Stimulated activated CD8-positive, alpha-beta memory T cell treated with anti-CD3 and anti-CD28 coated beads, Interleukin-15, amount 100 ng/mL, for 4 hours (primary cell): ENCODE results near the gene MED12L.
"Not testable (repeated sequence)": the region's sequence is repeated elsewhere in the genome, so short reads cannot be mapped to it uniquely, and the experiment has no call there.

Source experiments
- DNase-seq, 2 donors: peaks; one replicate each; pipeline ENCODE4 v3.0.0-alpha.2; 2020; ENCODE audit warnings: low read depth in 2 of 2

MED12L gene, protein sequence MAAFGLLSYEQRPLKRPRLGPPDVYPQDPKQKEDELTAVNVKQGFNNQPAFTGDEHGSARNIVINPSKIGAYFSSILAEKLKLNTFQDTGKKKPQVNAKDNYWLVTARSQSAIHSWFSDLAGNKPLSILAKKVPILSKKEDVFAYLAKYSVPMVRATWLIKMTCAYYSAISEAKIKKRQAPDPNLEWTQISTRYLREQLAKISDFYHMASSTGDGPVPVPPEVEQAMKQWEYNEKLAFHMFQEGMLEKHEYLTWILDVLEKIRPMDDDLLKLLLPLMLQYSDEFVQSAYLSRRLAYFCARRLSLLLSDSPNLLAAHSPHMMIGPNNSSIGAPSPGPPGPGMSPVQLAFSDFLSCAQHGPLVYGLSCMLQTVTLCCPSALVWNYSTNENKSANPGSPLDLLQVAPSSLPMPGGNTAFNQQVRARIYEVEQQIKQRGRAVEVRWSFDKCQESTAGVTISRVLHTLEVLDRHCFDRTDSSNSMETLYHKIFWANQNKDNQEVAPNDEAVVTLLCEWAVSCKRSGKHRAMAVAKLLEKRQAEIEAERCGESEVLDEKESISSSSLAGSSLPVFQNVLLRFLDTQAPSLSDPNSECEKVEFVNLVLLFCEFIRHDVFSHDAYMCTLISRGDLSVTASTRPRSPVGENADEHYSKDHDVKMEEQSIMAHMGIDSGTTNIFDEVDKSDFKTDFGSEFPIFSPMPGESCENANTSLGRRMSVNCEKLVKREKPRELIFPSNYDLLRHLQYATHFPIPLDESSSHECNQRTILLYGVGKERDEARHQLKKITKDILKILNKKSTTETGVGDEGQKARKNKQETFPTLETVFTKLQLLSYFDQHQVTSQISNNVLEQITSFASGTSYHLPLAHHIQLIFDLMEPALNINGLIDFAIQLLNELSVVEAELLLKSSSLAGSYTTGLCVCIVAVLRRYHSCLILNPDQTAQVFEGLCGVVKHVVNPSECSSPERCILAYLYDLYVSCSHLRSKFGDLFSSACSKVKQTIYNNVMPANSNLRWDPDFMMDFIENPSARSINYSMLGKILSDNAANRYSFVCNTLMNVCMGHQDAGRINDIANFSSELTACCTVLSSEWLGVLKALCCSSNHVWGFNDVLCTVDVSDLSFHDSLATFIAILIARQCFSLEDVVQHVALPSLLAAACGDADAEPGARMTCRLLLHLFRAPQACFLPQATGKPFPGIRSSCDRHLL (N-terminal part only)

GRCh38 chr3:151085227-151085888, at the start of gene MED12L:
Gene MED12L (plus strand): TSS chr3:151085664. CDS start chr3:151086927, 1,263 bp downstream.
- DNase-seq = peak in 1 of 2 donors; percentile 32

DNA sequence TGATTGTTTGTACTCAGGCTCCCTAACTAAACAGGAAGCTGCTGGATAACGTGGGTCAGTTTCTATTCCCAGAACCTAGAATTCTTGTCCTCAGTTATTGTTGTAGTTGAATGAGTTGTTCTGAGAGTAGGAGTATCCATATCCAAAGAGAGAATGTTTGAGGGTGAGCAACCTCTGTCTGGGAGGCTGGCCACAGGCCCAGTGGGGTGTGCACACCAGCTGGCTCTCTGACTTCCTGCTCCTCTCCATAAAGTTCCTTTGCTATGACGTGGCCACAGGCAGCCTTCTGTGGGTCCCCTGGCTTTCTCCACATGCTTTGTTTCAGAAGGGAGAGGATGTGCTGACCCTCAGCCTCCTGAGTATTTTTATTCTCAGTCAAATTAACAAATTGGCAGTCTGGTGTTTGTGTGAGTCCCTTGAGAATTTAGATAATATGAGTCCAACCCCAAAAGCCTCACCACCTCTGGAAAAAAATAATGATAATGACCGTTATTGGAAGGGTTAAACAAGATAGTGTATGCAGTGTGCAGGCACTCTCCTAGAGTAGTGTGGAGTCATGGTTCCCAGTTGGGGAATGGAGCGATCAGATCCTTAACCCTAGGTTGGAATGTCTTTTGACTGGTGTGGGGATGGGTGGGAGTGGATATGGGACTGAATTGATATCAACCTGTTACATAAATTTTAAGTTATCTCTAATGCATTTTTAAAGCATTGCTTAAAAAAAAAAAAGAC, 47.6 kb upstream of the MED12L start:
- DNase-seq = no peak

DNA sequence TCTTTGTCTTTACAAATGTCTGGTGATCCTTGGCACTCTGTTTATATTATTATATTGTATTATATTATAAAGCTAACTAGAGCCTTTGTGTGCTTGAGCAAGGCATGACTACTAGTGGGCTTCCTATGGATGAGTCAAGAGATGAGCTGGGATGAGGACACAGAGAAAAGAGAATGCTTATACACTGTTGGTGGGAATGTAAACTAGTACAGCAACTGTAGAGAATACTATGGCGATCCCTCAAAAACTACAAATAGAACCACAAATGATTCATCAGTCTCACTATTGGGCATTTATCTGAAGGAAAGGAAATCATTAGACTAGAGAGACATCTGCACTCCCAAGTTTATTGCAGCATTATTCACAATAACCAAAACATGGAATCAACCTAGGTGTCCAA, 40.8 kb upstream of the MED12L start:
- DNase-seq = no peak

DNA sequence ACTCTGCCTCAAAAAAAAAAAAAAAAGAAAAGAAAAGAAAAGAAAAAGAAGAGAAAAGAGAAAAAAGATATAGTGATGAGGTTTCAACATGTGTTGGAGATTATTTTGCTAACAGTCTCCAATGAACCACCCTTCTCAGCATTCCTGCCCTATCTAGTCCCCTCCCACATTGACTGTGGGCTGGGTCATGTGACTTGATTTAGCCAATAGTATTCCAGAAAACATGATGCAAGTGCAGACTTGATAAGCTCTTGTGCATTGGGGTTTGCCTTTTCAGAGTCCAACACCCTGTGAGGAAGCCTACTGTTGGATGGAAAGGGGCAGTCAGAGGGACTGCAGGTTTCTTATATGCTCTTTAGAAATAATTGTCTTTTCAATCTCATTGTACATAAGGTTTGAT, 37.8 kb upstream of the MED12L start:
- DNase-seq = no peak

DNA sequence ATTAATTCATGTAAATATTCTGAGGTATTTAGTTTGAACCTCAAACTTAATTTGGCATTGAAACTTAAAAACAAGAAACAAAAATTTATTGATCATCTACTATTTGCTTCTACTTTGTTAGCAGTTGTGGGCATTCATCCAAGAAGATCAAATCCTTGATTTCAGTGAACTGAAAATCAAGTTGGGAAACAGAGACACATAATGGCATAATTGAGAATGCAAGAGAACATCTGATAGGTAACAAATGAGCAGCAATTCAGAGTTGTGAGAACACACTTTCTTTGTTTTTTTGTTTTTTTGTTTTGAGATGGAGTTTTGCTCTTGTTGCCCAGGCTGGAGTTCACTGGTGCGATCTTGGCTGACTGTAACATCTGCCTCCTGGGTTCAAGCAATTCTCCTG, 33.9 kb upstream of the MED12L start:
- no peak for DNase-seq

DNA sequence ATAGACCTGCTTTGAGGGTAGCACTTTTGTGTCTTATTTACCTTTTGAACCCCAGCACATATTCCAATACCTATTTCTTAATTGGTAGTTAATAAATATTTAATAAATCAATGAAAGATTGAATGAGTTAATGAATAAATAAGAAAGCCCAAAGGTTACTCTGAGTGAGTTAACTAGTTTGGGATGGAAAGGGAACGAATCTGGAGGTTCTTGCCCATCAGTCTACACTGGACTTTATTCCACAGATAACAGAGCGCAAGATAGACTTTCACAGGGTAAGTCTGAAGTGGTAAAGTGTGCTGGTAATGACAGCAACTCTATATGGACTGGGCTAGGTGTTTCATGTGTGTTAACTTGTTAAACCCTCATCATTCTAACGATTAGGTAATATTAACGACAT, 33.1 kb upstream of the MED12L start:
- no peak for DNase-seq

- no peak for DNase-seq
Measured at GRCh38 chr3:151052756-151053155, 32.7 kb upstream of the MED12L start.

GRCh38 chr3:151058740-151059139, 26.7 kb upstream of the MED12L start:
- DNase-seq = no peak

DNA sequence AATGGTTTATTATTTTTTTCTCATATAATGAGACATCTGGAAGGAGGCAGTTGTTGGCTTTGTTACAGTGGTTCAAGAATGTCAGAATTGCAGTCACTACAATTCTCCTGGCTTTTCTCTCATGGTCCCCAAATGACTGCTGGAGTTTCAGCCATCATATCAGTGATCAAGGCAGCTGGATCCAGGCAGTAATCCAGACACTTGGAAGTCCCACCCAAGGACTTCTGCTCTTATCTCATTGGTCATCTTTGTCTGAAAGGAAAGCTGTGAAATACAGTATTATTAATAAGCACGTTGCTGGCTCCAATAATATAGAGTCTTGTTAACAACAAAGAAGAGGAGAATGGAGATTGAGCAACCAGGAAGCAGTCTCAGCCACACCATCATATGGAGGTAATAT, 22.9 kb upstream of the MED12L start:
- DNase-seq = no peak

DNA sequence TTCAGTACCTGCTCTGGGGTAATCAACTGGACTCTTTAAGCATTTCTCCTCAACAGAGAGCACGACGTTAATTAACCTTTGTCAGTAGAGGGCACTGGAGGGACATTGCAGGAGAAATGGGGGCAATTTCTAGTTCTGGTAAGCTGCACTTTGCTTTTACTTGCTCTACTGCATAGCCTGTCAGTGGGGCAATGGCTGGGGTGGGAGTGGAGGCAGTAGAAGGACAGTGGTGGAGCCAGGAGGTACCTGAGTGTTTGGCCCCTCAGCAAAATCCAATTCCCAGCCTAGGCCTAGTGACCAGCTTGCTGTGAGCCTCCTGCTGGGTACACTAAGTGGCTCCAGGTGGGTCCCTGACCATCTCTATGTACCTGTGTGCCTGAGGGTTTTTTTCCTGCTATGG, 18.3 kb upstream of the MED12L start:
- DNase-seq = no peak

- DNase-seq = not testable (repeated sequence)
Measured at GRCh38 chr3:151072842-151073241, 12.6 kb upstream of the MED12L start.

GRCh38 chr3:151074256-151074655, 11.2 kb upstream of the MED12L start:
- DNase-seq = no peak

- no peak for DNase-seq
Measured at GRCh38 chr3:151075869-151076562, 9.4 kb upstream of the MED12L start.

GRCh38 chr3:151076626-151077025, 8.8 kb upstream of the MED12L start:
- DNase-seq = no peak

GRCh38 chr3:151081082-151081481, 4.4 kb upstream of the MED12L start:
- not testable (repeated sequence) for DNase-seq

DNA sequence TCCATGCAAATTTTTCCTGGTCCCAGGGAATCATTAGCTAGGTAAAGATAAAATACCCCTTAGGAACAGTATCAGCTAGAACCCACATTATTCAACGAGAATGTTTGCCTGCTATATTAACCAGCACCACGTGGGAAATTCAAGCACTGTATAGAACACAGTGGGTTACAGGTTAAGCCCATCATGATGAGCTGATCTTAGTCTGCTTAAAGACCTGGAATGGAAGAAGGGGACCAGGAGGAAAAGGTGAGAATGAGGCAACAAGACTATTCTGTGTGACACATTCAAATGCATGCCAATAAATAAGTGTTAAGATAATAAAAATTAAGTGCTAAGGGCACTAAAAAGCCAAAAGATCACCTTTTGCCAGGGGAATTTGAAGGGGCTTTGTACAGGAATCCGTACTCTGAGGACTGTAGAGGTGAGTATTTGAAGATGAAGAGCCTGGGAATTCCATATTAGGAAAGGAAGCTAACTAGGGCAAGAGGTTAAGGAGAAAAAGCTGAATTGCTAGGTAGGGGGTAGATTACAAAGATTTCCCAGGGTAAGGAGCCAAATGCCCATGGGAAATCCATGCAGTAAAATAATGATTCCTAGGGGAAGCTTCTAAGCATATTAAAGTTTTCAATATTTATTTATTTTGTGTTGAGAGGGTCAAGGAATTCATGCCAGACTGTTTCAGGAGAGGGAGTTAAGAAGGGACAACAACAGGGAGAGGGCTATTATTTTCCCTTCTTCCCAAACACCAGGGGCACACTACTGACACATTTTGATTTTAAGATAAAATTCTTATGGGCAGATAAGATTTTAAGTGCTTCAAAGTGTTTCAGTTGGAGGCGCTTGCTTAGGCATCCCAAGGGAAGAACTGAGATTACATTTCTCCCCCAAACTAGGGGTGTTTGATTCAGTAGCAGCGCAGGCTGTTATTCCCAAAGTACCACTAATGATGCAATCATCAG, 2.3 kb upstream of the MED12L start:
- DNase-seq = no peak

DNA sequence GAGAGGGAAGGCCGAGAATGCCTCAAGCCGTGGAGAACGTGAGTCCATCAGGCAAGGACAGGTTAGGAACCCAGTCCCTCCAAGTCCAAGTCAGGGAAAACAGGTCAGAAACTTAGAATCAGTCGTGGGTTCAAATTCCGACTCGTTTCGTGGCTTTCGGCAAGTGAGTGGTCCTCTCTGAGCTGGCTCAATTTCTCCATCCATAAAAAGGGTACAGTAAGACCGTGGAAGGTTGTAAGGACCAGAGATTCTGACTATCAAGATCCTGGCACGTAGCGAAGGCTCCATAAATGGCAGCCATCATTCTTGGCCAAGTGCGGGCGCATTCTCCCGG, 604 bp upstream of the MED12L start:
- DNase-seq = no peak

DNA sequence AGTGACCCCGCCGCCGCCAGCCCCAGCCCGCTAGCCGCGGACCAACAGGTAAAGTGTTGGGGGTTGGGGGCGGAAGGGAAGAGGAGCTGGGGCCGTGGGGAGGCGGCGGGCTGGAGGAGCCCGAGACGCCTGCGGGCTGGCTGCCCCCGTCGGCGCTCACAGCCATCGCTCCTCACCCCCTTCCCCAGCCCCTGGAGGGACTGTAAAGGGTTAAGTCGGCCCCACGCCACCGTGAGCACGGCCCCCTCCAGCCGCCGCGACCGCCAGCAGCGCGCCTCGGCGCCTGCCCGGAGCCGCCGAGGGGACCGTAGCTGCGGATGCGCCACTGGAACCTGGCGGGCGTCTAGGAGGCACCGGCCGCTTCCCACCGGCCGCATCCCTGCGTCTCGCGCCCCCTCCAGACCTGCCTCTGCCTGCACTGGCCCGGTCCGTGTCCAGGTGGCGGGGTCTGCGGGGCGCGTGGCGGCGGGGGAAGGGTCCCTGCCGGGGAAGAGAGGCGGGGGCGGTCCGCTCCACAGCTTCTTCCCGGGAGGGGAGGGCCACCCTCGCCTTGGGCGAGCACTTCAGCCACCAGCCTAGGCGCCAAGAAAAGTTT, 522 bp downstream of the MED12L start:
- DNase-seq = no peak
